GM23338 (cell line): ENCODE results near the gene PCK2.

Experiments used
- EZH2 ChIP-seq: fragments of 200-600 bp; sonication (generic); IDR thresholded peaks from one replicate; pipeline ENCODE4 v1.8.0; 2017; ENCODE audit warnings: antibody characterized with exemption, mild to moderate bottlenecking, low read depth; ENCODE audit not compliant: unreplicated experiment
- ZNF331 ChIP-seq: fragments of 250-450 bp; sonication (Bioruptor Pico); IDR thresholded peaks from 2 replicates; pipeline ENCODE4 v1.5.0; 2020; ENCODE audit warnings: low read depth, mild to moderate bottlenecking, moderate library complexity
- TF ChIP-seq, protein P1 (sequence below), 2 experiments: fragments of 200-600 bp in 1 of 2; sonication (generic) in 1 of 2; conservative IDR thresholded peaks; 2 replicates each; pipeline versions ENCODE4 v1.5.1 to v1.6.1; 2016 to 2017; ENCODE audit warnings: antibody characterized with exemption in 2 of 2, low read depth in 2 of 2, mild to moderate bottlenecking in 2 of 2, moderate library complexity in 1 of 2

DNA sequence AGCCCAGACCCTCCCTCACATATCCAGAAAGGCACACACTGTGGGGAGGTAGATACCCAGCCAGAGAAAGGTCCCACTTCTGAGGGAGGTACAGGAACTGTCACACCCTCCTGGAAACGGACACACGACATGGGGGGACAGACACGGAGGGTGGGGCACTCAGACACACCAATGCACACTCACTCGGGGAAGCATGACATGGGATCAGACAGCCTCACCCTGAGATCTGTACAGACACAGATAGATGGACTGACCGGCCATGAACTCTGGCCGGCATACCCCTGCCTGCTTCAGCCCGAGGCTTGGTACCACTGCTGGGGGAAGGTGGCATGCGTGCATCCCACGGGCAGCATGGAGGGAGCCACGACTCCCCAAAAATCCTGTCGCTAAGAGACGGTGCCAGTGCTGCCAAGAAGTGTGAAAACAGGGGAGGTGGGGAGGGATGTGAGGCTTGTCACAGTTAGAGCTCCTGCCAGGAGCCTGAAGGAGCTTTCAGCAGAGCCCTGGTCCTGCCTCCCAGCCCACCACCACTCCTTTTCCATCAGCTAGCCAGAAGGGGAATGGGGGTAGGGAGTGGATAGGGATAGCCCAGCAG, 22.2 kb upstream of the PCK2 start:
- TF ChIP-seq, protein P1, sequence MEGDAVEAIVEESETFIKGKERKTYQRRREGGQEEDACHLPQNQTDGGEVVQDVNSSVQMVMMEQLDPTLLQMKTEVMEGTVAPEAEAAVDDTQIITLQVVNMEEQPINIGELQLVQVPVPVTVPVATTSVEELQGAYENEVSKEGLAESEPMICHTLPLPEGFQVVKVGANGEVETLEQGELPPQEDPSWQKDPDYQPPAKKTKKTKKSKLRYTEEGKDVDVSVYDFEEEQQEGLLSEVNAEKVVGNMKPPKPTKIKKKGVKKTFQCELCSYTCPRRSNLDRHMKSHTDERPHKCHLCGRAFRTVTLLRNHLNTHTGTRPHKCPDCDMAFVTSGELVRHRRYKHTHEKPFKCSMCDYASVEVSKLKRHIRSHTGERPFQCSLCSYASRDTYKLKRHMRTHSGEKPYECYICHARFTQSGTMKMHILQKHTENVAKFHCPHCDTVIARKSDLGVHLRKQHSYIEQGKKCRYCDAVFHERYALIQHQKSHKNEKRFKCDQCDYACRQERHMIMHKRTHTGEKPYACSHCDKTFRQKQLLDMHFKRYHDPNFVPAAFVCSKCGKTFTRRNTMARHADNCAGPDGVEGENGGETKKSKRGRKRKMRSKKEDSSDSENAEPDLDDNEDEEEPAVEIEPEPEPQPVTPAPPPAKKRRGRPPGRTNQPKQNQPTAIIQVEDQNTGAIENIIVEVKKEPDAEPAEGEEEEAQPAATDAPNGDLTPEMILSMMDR (conservative IDR thresholded peaks at IDR 0.05; ENCODE audit: low read depth in 2 of 2): no peak
- TF ChIP-seq ZNF331 (CRISPR knock-in tag) (no peak), EZH2 (no peak)
